ENCODE data around the gene SLC6A17.

DNA sequence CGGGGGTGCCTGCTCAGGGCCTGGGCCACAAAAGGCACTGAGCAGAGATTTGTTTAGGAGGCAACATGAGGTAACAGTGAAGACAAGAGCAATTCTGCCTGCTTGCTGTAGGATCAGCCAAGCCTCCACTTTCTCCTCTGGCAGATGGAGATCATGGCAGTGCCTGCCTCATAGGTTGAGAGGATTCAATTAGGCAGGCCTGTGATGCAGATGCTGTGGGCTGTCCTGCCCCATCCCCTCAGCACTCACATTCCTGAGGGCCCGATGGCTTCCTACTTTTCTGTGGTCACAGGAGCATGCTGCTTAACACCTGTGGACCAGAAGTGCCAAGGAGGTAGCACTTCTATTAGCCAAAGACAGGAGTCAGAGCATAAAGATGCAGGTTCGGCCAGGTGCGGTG is 39.2 kb upstream of the SLC6A17 start:
- TF ChIP-seq CTCF (IDR thresholded peaks at IDR 0.05) (no peak), POLR2AphosphoS5 (IDR thresholded peaks at IDR 0.05) (no peak), EP300 (IDR thresholded peaks at IDR 0.05) (no peak), POLR2A (IDR thresholded peaks at IDR 0.05) (no peak)

All from gastroesophageal sphincter (tissue), 3 donors.